ENCODE data around the gene SIRPD. TPM values are rescaled to one million over a fixed set of nuclear protein-coding genes. Genes with fewer than 3 reads are reported as not detected.

SIRPD gene
- polyA plus RNA-seq, 1 donor (not counting 4 experiments of a cell fraction or from before 2014, with no cell fraction given) = not detected

GRCh38 chr20:1513801-1514200 lies 43.7 kb downstream of the SIRPD start:
- dilution Hi-C loops (cut with MboI; ENCODE audit: extremely low pct_ligation_motif_present, low sequenced_read_pairs) = no loop called here
- Histone ChIP-seq H3K36me3 (ENCODE audit: control insufficient read depth in 2 of 2, extremely low read depth in 1 of 2, insufficient read depth in 2 of 2, low read length in 2 of 2) (no peaks in the 10 kb centered on the region), H3K4me2 (ENCODE audit: control insufficient read depth, extremely low read depth, insufficient read depth, low read depth, low read length) (no peak overlapping the region), H3K4me1 (ENCODE audit: control insufficient read depth, extremely low read depth, insufficient read depth, low read length) (no peaks in the 10 kb centered on the region), H3K4me3 (ENCODE audit: control insufficient read depth in 2 of 3, extremely low read depth in 1 of 3, insufficient read depth in 2 of 3, low read depth in 1 of 3, low read length in 3 of 3) (no peak overlapping the region), H3K79me2 (ENCODE audit: control insufficient read depth, insufficient read depth, low read length) (no peaks in the 10 kb centered on the region), H3K9me1 (ENCODE audit: control insufficient read depth, extremely low read depth, insufficient read depth, low read length) (no peaks in the 10 kb centered on the region), H3K27ac (ENCODE audit: control insufficient read depth, insufficient read depth, low read length) (no peak overlapping the region), H3K9ac (ENCODE audit: control insufficient read depth, extremely low read depth, insufficient read depth, low read length) (no peak overlapping the region), H3K27me3 (ENCODE audit: control insufficient read depth, extremely low read depth, insufficient read depth, low read length) (no peaks in the 10 kb centered on the region), H3K9me3 (ENCODE audit: control insufficient read depth, low read depth, low read length) (no peaks in the 10 kb centered on the region), H4K20me1 (ENCODE audit: control insufficient read depth, extremely low read depth, insufficient read depth, low read length) (no peaks in the 10 kb centered on the region), H2AFZ (ENCODE audit: control insufficient read depth, low read length) (no peak overlapping the region)
- DNase-seq (ENCODE audit: low read depth, low spot score) (no peak), FAIRE-seq (no peak)
- TF ChIP-seq EZH2 (IDR thresholded peaks at IDR 0.05; ENCODE audit: low read length) (no peak), CTCF (optimal IDR thresholded peaks at IDR 0.05 in 1 of 3, IDR thresholded peaks at IDR 0.05 in 1 of 3, conservative IDR thresholded peaks at IDR 0.05 in 1 of 3; ENCODE audit: extremely low read depth in 1 of 3, insufficient read depth in 2 of 3, low read length in 3 of 3) (no peak)

GRCh38 chr20:1509237-1509636 lies 48.3 kb downstream of the SIRPD start:
- DNase-seq (ENCODE audit: low read depth, low spot score) (no peak), FAIRE-seq (peak; percentile 87)
- Histone ChIP-seq H3K27me3 (ENCODE audit: control insufficient read depth, extremely low read depth, insufficient read depth, low read length) (no peaks in the 10 kb centered on the region), H3K36me3 (ENCODE audit: control insufficient read depth in 2 of 2, extremely low read depth in 1 of 2, insufficient read depth in 2 of 2, low read length in 2 of 2) (no peaks in the 10 kb centered on the region), H3K9ac (ENCODE audit: control insufficient read depth, extremely low read depth, insufficient read depth, low read length) (no peak overlapping the region), H2AFZ (ENCODE audit: control insufficient read depth, low read length) (no peak overlapping the region), H3K27ac (ENCODE audit: control insufficient read depth, insufficient read depth, low read length) (no peak overlapping the region), H3K9me3 (ENCODE audit: control insufficient read depth, low read depth, low read length) (no peaks in the 10 kb centered on the region), H4K20me1 (ENCODE audit: control insufficient read depth, extremely low read depth, insufficient read depth, low read length) (no peaks in the 10 kb centered on the region), H3K9me1 (ENCODE audit: control insufficient read depth, extremely low read depth, insufficient read depth, low read length) (no peaks in the 10 kb centered on the region), H3K79me2 (ENCODE audit: control insufficient read depth, insufficient read depth, low read length) (no peaks in the 10 kb centered on the region), H3K4me1 (ENCODE audit: control insufficient read depth, extremely low read depth, insufficient read depth, low read length) (peaks cover 33% of the 10 kb centered on the region), H3K4me2 (ENCODE audit: control insufficient read depth, extremely low read depth, insufficient read depth, low read depth, low read length) (no peak overlapping the region), H3K4me3 (ENCODE audit: control insufficient read depth in 2 of 3, extremely low read depth in 1 of 3, insufficient read depth in 2 of 3, low read depth in 1 of 3, low read length in 3 of 3) (no peak overlapping the region)
- dilution Hi-C loops (cut with MboI; ENCODE audit: extremely low pct_ligation_motif_present, low sequenced_read_pairs) = no loop called here
- TF ChIP-seq CTCF (optimal IDR thresholded peaks at IDR 0.05 in 1 of 3, IDR thresholded peaks at IDR 0.05 in 1 of 3, conservative IDR thresholded peaks at IDR 0.05 in 1 of 3; ENCODE audit: extremely low read depth in 1 of 3, insufficient read depth in 2 of 3, low read length in 3 of 3) (peak; percentile 48 to 82 (median 49)), EZH2 (IDR thresholded peaks at IDR 0.05; ENCODE audit: low read length) (no peak)
